WTC11 (cell line): Measurements from ENCODE around the gene SLC16A8. TPM values are rescaled to one million over a fixed set of nuclear protein-coding genes. Genes with fewer than 3 reads are reported as not detected.
A peak's percentile ranks its signal among the peaks of the same experiment; 100 is the strongest.

Source experiments
- ARID4B ChIP-seq: sonication (generic); formaldehyde crosslinking; IDR thresholded peaks from 2 replicates; pipeline ENCODE4 v1.8.0; 2023; ENCODE audit warnings: missing genetic modification reagents, mild to moderate bottlenecking, borderline replicate concordance
- ATF2 ChIP-seq: sonication (generic); formaldehyde crosslinking; IDR thresholded peaks from 2 replicates; pipeline ENCODE4 v1.8.1; 2022; ENCODE audit warnings: low read depth, missing genetic modification reagents, borderline replicate concordance
- ATF3 ChIP-seq: sonication (generic); formaldehyde crosslinking; conservative IDR thresholded peaks from 2 replicates; pipeline ENCODE4 v1.8.1; 2022; ENCODE audit warnings: mild to moderate bottlenecking, missing genetic modification reagents
- EMX1 ChIP-seq: fragments of 250-450 bp; sonication (Bioruptor Pico); IDR thresholded peaks from 2 replicates; pipeline ENCODE4 v1.8.0; 2021; ENCODE audit warnings: mild to moderate bottlenecking
- ETV6 ChIP-seq: sonication (generic); formaldehyde crosslinking; IDR thresholded peaks from 2 replicates; pipeline ENCODE4 v1.8.1; 2022; ENCODE audit warnings: mild to moderate bottlenecking, missing genetic modification reagents
- FOXJ3 ChIP-seq: sonication (generic); formaldehyde crosslinking; IDR thresholded peaks from 2 replicates; pipeline ENCODE4 v1.9.0; 2021; ENCODE audit warnings: missing genetic modification reagents, mild to moderate bottlenecking, borderline replicate concordance
- GABPB1 ChIP-seq: sonication (generic); formaldehyde crosslinking; IDR thresholded peaks from 2 replicates; pipeline ENCODE4 v1.8.1; 2023; ENCODE audit warnings: mild to moderate bottlenecking, missing genetic modification reagents
- HMGA2 ChIP-seq: fragments of 250-450 bp; sonication (Bioruptor Pico); IDR thresholded peaks from 2 replicates; pipeline ENCODE4 v1.4.0; 2021; ENCODE audit warnings: mild to moderate bottlenecking, moderate library complexity
- IRF2 ChIP-seq: sonication (generic); formaldehyde crosslinking; IDR thresholded peaks from 2 replicates; pipeline ENCODE4 v1.8.0; 2022; ENCODE audit warnings: low read depth, missing genetic modification reagents, borderline replicate concordance
- JUN ChIP-seq: sonication (generic); formaldehyde crosslinking; IDR thresholded peaks from 2 replicates; pipeline ENCODE4 v1.8.0; 2023; ENCODE audit warnings: mild to moderate bottlenecking, missing genetic modification reagents
- MAX ChIP-seq: sonication (generic); formaldehyde crosslinking; IDR thresholded peaks from 2 replicates; pipeline ENCODE4 v1.8.0; 2022; ENCODE audit warnings: mild to moderate bottlenecking, missing genetic modification reagents
- MYBL2 ChIP-seq: sonication (generic); formaldehyde crosslinking; IDR thresholded peaks from 2 replicates; pipeline ENCODE4 v1.8.1; 2023; ENCODE audit warnings: mild to moderate bottlenecking, moderate library complexity, missing genetic modification reagents
- NFATC4 ChIP-seq: fragments of 250-450 bp; sonication (Bioruptor Pico); IDR thresholded peaks from 2 replicates; pipeline ENCODE4 v1.9.0; 2021; ENCODE audit warnings: mild to moderate bottlenecking
- NFYB ChIP-seq: sonication (generic); formaldehyde crosslinking; conservative IDR thresholded peaks from 2 replicates; pipeline ENCODE4 v1.8.0; 2022; ENCODE audit warnings: low read depth, missing genetic modification reagents
- NR1H2 ChIP-seq: sonication (generic); formaldehyde crosslinking; IDR thresholded peaks from 2 replicates; pipeline ENCODE4 v1.9.0; 2021; ENCODE audit warnings: mild to moderate bottlenecking, moderate library complexity, missing genetic modification reagents
- PREB ChIP-seq: sonication (generic); formaldehyde crosslinking; IDR thresholded peaks from 2 replicates; pipeline ENCODE4 v1.8.1; 2022; ENCODE audit warnings: mild to moderate bottlenecking, missing genetic modification reagents, moderate library complexity, borderline replicate concordance
- PRRX2 ChIP-seq: fragments of 250-450 bp; sonication (Bioruptor Pico); IDR thresholded peaks from 2 replicates; pipeline ENCODE4 v1.8.0; 2021; ENCODE audit warnings: mild to moderate bottlenecking
- RORB ChIP-seq: fragments of 250-450 bp; sonication (Bioruptor Pico); IDR thresholded peaks from 2 replicates; pipeline ENCODE4 v1.9.0; 2021; ENCODE audit warnings: mild to moderate bottlenecking
- SMAD3 ChIP-seq: sonication (generic); formaldehyde crosslinking; IDR thresholded peaks from 2 replicates; pipeline ENCODE4 v1.8.0; 2022; ENCODE audit warnings: missing genetic modification reagents, mild to moderate bottlenecking, borderline replicate concordance
- SMAD4 ChIP-seq: sonication (generic); formaldehyde crosslinking; IDR thresholded peaks from 2 replicates; pipeline ENCODE4 v1.8.0; 2022; ENCODE audit warnings: mild to moderate bottlenecking, missing genetic modification reagents
- TP53 ChIP-seq: sonication (generic); formaldehyde crosslinking; IDR thresholded peaks from 2 replicates; pipeline ENCODE4 v1.8.1; 2023; ENCODE audit warnings: mild to moderate bottlenecking, missing genetic modification reagents
- USF1 ChIP-seq: sonication (generic); formaldehyde crosslinking; IDR thresholded peaks from 2 replicates; pipeline ENCODE4 v1.8.0; 2022; ENCODE audit warnings: mild to moderate bottlenecking, missing genetic modification reagents
- ZNF232 ChIP-seq: sonication (generic); formaldehyde crosslinking; IDR thresholded peaks from 2 replicates; pipeline ENCODE4 v1.8.0; 2022; ENCODE audit warnings: mild to moderate bottlenecking, missing genetic modification reagents
- ZNF281 ChIP-seq: sonication (generic); formaldehyde crosslinking; IDR thresholded peaks from 2 replicates; pipeline ENCODE4 v1.8.0; 2023; ENCODE audit warnings: mild to moderate bottlenecking, missing genetic modification reagents
- ZNF423 ChIP-seq: fragments of 250-450 bp; sonication (Bioruptor Pico); IDR thresholded peaks from 2 replicates; pipeline ENCODE4 v2.1.2; 2022; ENCODE audit warnings: mild to moderate bottlenecking, moderate library complexity
- ZNF512 ChIP-seq: sonication (generic); formaldehyde crosslinking; IDR thresholded peaks from 2 replicates; pipeline ENCODE4 v1.8.1; 2022; ENCODE audit warnings: missing genetic modification reagents, borderline replicate concordance
- ZNF671 ChIP-seq: fragments of 250-450 bp; sonication (Bioruptor Pico); IDR thresholded peaks from 2 replicates; pipeline ENCODE4 v1.8.0; 2021; ENCODE audit warnings: mild to moderate bottlenecking
- total RNA-seq: library from RNA; stranded (reverse); gene quantifications from 3 replicates; pipeline ENCODE4 v1.2.3, GENCODE V29; 2021

Gene SLC16A8
- total RNA-seq, 1 experiment from 2014 or later, result 0.57 TPM

GRCh38 chr22:38034278-38034882, 49.6 kb downstream of the SLC16A8 start (continued):
- TF ChIP-seq ARID4B (peak; percentile 54; the same call in 1 of the 2 replicates), IRF2 (CRISPR knock-in tag) (no peak), ATF2 (CRISPR knock-in tag) (no peak), ZNF671 (CRISPR knock-in tag) (no peak), ATF3 (CRISPR knock-in tag) (no peak), ZNF232 (CRISPR knock-in tag) (no peak), NFYB (CRISPR knock-in tag) (no peak), ZNF512 (CRISPR knock-in tag) (no peak), EMX1 (CRISPR knock-in tag) (no peak), SMAD3 (CRISPR knock-in tag) (no peak), TP53 (0 out of 2 replicates have a peak, but pooled peaks have one; percentile 62), JUN (CRISPR knock-in tag) (no peak), SMAD4 (CRISPR knock-in tag) (no peak), NFATC4 (CRISPR knock-in tag) (no peak), USF1 (CRISPR knock-in tag) (peak; percentile 85), NR1H2 (CRISPR knock-in tag) (no peak), GABPB1 (no peak), PRRX2 (CRISPR knock-in tag) (no peak), HMGA2 (CRISPR knock-in tag) (no peak), MAX (CRISPR knock-in tag) (peak; percentile 96), RORB (CRISPR knock-in tag) (no peak), ETV6 (peak; percentile 71), FOXJ3 (CRISPR knock-in tag) (no peak), ZNF281 (peak; percentile 72), ZNF423 (CRISPR knock-in tag) (0 out of 2 replicates have a peak, but pooled peaks have one; percentile 45), PREB (CRISPR knock-in tag) (no peak), MYBL2 (CRISPR knock-in tag) (peak; percentile 65; the same call in 1 of the 2 replicates)
